GM12892 (cell line): ENCODE data around the gene GRID1.

ENCODE experiments used
- POLR2A ChIP-seq: IDR thresholded peaks from 2 replicates; pipeline ENCODE4 v1.6.1; 2011; ENCODE audit warnings: low read depth, low read length, control low read depth
- POLR2AphosphoS5 ChIP-seq: IDR thresholded peaks from 2 replicates; pipeline ENCODE4 v1.6.1; 2011; ENCODE audit warnings: low read depth, low read length, control low read depth
- TAF1 ChIP-seq: IDR thresholded peaks from 2 replicates; pipeline ENCODE4 v1.6.1; 2011; ENCODE audit warnings: low read depth, mild to moderate bottlenecking, control low read depth, low read length, borderline replicate concordance

- no peak for TF ChIP-seq POLR2A
- TF ChIP-seq POLR2AphosphoS5: no peak
- TF ChIP-seq TAF1: no peak
Observed at GRCh38 chr10:86310291-86310690, 56.3 kb downstream of the GRID1 start.
